HS-27A (cell line): ENCODE results near the gene CCDC34.
A peak's percentile ranks its signal among the peaks of the same experiment; 100 is the strongest.

Experiments
- DNase-seq: peaks from one replicate; pipeline ENCODE4 v3.0.0-alpha.2; 2012; ENCODE audit warnings: low read depth, missing footprints

Gene CCDC34

GRCh38 chr11:27362749-27363575, at the start of gene CCDC34:
Gene CCDC34, minus strand, starts transcription at chr11:27363215. Its CDS starts 21 bp downstream, at chr11:27363194.
- DNase-seq: peak; percentile 48

GRCh38 chr11:27412192-27412691, 49.2 kb upstream of the CCDC34 start:
- DNase-seq: no peak

GRCh38 chr11:27411328-27411727, 48.3 kb upstream of the CCDC34 start:
- no peak for DNase-seq

- no peak for DNase-seq
These were observed 47.3 kb upstream of the CCDC34 start for GRCh38 chr11:27410272-27410671.

- no peak for DNase-seq
These were observed 46.7 kb upstream of the CCDC34 start for GRCh38 chr11:27409742-27410141.

- no peak for DNase-seq
These were observed 46.0 kb upstream of the CCDC34 start for GRCh38 chr11:27409049-27409448.

- DNase-seq: no peak
These were observed 45.3 kb upstream of the CCDC34 start for GRCh38 chr11:27408246-27408800.

GRCh38 chr11:27406498-27407354, 43.7 kb upstream of the CCDC34 start:
- DNase-seq: no peak

- DNase-seq: no peak
These were observed 42.1 kb upstream of the CCDC34 start for GRCh38 chr11:27405134-27405533.

GRCh38 chr11:27404427-27404826, 41.4 kb upstream of the CCDC34 start:
- no peak for DNase-seq

- DNase-seq: no peak
These were observed 40.2 kb upstream of the CCDC34 start for GRCh38 chr11:27403195-27403594.

- no peak for DNase-seq
These were observed 39.4 kb upstream of the CCDC34 start for GRCh38 chr11:27402450-27402849.

- no peak for DNase-seq
These were observed 38.9 kb upstream of the CCDC34 start for GRCh38 chr11:27401833-27402316.

GRCh38 chr11:27401280-27401832, 38.3 kb upstream of the CCDC34 start:
- DNase-seq: no peak

- no peak for DNase-seq
These were observed 35.4 kb upstream of the CCDC34 start for GRCh38 chr11:27398400-27398770.

GRCh38 chr11:27397624-27398399, 34.8 kb upstream of the CCDC34 start:
- no peak for DNase-seq

GRCh38 chr11:27396259-27396839, 33.3 kb upstream of the CCDC34 start:
- no peak for DNase-seq

GRCh38 chr11:27395556-27396258, 32.7 kb upstream of the CCDC34 start:
- no peak for DNase-seq

- no peak for DNase-seq
These were observed 31.8 kb upstream of the CCDC34 start for GRCh38 chr11:27394781-27395228.
